Measurements from ENCODE around the gene LRMDA. TPM values are rescaled to one million over a fixed set of nuclear protein-coding genes. Genes with fewer than 3 reads are reported as not detected.

LRMDA gene
- total and polyA plus RNA-seq, 2 of the 8 experiments (the other 6 are each of a cell fraction or from before 2014, with no cell fraction given) = 0.86 to 2.8 TPM

GRCh38 chr10:75531571-75532031 lies 100.2 kb downstream of the LRMDA start:
- H2BK12ac ChIP-seq (ENCODE audit: low read depth, low read length) = no peak overlapping the region
- H3K9ac ChIP-seq (replicated peaks in 1 of 4; ENCODE audit: extremely low read depth in 1 of 4, low read depth in 3 of 4, low read length in 3 of 4) = no peak overlapping the region
- 91% methylated on average over 2 of the region's 2 CpGs; no CpG with 5 or more reads in 1 of the 2 experiments for WGBS, 2 experiments (ENCODE audit: extremely low coverage in 1 of 2, insufficient coverage in 1 of 2, insufficient read length in 1 of 2, insufficient replicate concordance in 2 of 2, low coverage in 1 of 2, low lambda C conversion rate in 2 of 2, missing lambda C conversion rate in 1 of 2)
- ChIA-PET POLR2A (ENCODE audit: partially characterized antibody) (no interaction called here), CTCF (ENCODE audit: partially characterized antibody) (interaction anchor here (0.6 to 1.0 kb wide), 2 partner anchors 15 to 803 kb away, joined by 3 read pairs; no protein-coding TSS in a partner anchor)
- TF ChIP-seq GABPA (IDR thresholded peaks at IDR 0.05; ENCODE audit: borderline replicate concordance, insufficient read depth, low read length) = no peak
- TF ChIP-seq RNF2 (IDR thresholded peaks at IDR 0.05; ENCODE audit: borderline replicate concordance, low read depth, low read length, missing control alignments, poor library complexity, severe bottlenecking) = no peak
- no peak for TF ChIP-seq SAP30 (IDR thresholded peaks at IDR 0.05; ENCODE audit: insufficient read depth, insufficient replicate concordance, low read length)
- TF ChIP-seq TBP (IDR thresholded peaks at IDR 0.05; ENCODE audit: low read depth, low read length) = no peak
- TF ChIP-seq CEBPB (IDR thresholded peaks at IDR 0.05; ENCODE audit: low read depth, low read length) = no peak
- TF ChIP-seq TCF12 (IDR thresholded peaks at IDR 0.05; ENCODE audit: low read depth, low read length) = no peak
- no peak for TF ChIP-seq SRF (IDR thresholded peaks at IDR 0.05; ENCODE audit: low read depth, low read length)
- no peak overlapping the region for H3K14ac ChIP-seq (ENCODE audit: insufficient read length)
- no peak overlapping the region for H4K91ac ChIP-seq (replicated peaks; ENCODE audit: insufficient read length, low read length)
- no peak overlapping the region for H3K18ac ChIP-seq (ENCODE audit: extremely low read depth, low read length)
- no peak overlapping the region for H3K4me2 ChIP-seq (ENCODE audit: insufficient read depth in 1 of 2, low read depth in 2 of 2, low read length in 2 of 2)
- no peak overlapping the region for H3K4ac ChIP-seq (replicated peaks; ENCODE audit: insufficient read length, low read depth, low read length)
- H3K79me2 ChIP-seq (ENCODE audit: control insufficient read depth in 1 of 2, insufficient read depth in 2 of 2, low read length in 2 of 2) = no peaks in the 10 kb centered on the region
- H3K27ac ChIP-seq (ENCODE audit: low read depth, low read length) = no peak overlapping the region
- H2BK20ac ChIP-seq (ENCODE audit: low read length) = no peak overlapping the region
- H3K79me1 ChIP-seq (ENCODE audit: low read depth, low read length) = no peaks in the 10 kb centered on the region
- H3K23ac ChIP-seq (ENCODE audit: insufficient read length) = no peak overlapping the region
- H2BK120ac ChIP-seq (replicated peaks; ENCODE audit: low read depth, low read length) = no peak overlapping the region
- FAIRE-seq (no peak), DNase-seq (ENCODE audit: low read depth in 1 of 2, low spot score in 2 of 2) (no peak)
- H3K4me3 ChIP-seq (ENCODE audit: extremely low read depth in 1 of 4, insufficient read depth in 2 of 4, low read depth in 3 of 4, low read length in 4 of 4) = no peak overlapping the region
- H3K4me1 ChIP-seq (replicated peaks in 1 of 4; ENCODE audit: control insufficient read depth in 3 of 4, insufficient read depth in 4 of 4, low read length in 3 of 4) = no peaks in the 10 kb centered on the region
- H3K27me3 ChIP-seq (replicated peaks in 1 of 4; ENCODE audit: control insufficient read depth in 3 of 4, extremely low read depth in 1 of 4, insufficient read depth in 3 of 4, low read length in 3 of 4) = peaks cover 0 to 2% (median 0%) of the 10 kb centered on the region in 4 experiments; a peak in 2 of 7 replicates
- H2AFZ ChIP-seq (ENCODE audit: low read length) = no peak overlapping the region
- no peak overlapping the region for H2AK5ac ChIP-seq (ENCODE audit: low read depth, low read length)
- H3K9me3 ChIP-seq (ENCODE audit: insufficient read depth in 2 of 2, low read depth in 1 of 2, low read length in 1 of 2) = no peaks in the 10 kb centered on the region
- H3K23me2 ChIP-seq (ENCODE audit: low read depth, low read length) = no peaks in the 10 kb centered on the region
- H2BK15ac ChIP-seq (ENCODE audit: low read length) = no peak overlapping the region
- H3K56ac ChIP-seq (replicated peaks; ENCODE audit: insufficient read length, low read depth, low read length) = no peak overlapping the region
- no peak overlapping the region for H4K8ac ChIP-seq (ENCODE audit: extremely low read depth, insufficient read depth, low read length)
- H2BK5ac ChIP-seq (ENCODE audit: low read depth, low read length) = no peak overlapping the region
- H4K5ac ChIP-seq (ENCODE audit: insufficient read length, low read depth, low read length) = no peak overlapping the region
- no peaks in the 10 kb centered on the region for H3K36me3 ChIP-seq (ENCODE audit: control insufficient read depth in 2 of 4, insufficient read depth in 4 of 4, low read length in 3 of 4)
- no peaks in the 10 kb centered on the region for H4K20me1 ChIP-seq (replicated peaks in 1 of 2; ENCODE audit: control insufficient read depth in 1 of 2, insufficient read depth in 2 of 2, low read length in 2 of 2)
